Vagina (tissue), 2 donors: ENCODE measurements around the gene RETREG1.

Source experiments
- POLR2A ChIP-seq, 2 donors: fragments of 450-650 bp; IDR thresholded peaks; one replicate each; pipeline ENCODE4 v1.6.1; 2017; ENCODE audit warnings: antibody characterized with exemption in 2 of 2, mild to moderate bottlenecking in 2 of 2, moderate library complexity in 2 of 2
- POLR2AphosphoS5 ChIP-seq, 2 donors: sonication (generic); formaldehyde crosslinking; IDR thresholded peaks; one replicate each; pipeline ENCODE4 v1.9.0; 2017; ENCODE audit warnings: antibody characterized with exemption in 2 of 2, mild to moderate bottlenecking in 2 of 2, low read depth in 1 of 2; ENCODE audit not compliant: insufficient read depth in 1 of 2
- TF ChIP-seq, protein P1 (sequence below), 3 experiments: fragments of 450-650 bp in 2 of 3; fragments of 200-600 bp in 1 of 3; sonication (generic) in 1 of 3; IDR thresholded peaks; one replicate each; pipeline ENCODE4 v1.5.1; 2017 to 2019; ENCODE audit warnings: antibody characterized with exemption in 3 of 3, mild to moderate bottlenecking in 2 of 3, moderate library complexity in 2 of 3

DNA sequence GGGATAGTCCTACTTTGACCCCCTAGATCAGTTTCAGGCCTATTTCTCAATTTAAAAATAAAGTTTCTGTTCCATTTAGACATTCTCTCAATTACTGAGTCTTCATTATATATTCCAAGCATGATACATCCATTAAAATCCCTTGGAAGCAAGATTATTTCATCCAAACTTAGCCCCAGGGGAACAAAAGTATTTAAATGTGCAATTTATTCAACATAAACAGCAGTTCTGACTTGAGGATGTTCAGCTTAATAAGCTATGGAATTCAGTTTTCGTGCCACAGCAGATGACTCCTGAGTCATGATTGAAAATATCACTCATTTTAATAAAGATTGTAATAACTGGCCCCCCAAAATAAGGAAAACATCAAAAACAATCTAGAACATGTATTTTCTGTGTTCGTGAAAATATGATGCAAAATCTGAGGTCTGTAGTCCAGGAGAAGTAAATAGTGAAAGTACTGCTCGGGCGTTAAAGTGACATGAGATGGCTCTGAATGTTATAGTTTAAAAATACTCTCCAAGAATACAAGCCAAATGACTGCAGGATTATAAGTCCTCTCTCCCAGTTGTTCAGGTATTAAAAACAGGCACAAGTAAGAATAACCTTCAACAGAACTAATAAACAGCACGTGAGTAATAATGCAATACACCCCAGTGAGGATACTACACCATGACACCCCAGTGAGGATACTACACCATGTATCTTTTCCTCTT is 67.1 kb downstream of the RETREG1 start:
- TF ChIP-seq, protein P1, sequence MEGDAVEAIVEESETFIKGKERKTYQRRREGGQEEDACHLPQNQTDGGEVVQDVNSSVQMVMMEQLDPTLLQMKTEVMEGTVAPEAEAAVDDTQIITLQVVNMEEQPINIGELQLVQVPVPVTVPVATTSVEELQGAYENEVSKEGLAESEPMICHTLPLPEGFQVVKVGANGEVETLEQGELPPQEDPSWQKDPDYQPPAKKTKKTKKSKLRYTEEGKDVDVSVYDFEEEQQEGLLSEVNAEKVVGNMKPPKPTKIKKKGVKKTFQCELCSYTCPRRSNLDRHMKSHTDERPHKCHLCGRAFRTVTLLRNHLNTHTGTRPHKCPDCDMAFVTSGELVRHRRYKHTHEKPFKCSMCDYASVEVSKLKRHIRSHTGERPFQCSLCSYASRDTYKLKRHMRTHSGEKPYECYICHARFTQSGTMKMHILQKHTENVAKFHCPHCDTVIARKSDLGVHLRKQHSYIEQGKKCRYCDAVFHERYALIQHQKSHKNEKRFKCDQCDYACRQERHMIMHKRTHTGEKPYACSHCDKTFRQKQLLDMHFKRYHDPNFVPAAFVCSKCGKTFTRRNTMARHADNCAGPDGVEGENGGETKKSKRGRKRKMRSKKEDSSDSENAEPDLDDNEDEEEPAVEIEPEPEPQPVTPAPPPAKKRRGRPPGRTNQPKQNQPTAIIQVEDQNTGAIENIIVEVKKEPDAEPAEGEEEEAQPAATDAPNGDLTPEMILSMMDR (IDR thresholded peaks at IDR 0.05) = no peak
- TF ChIP-seq POLR2A (IDR thresholded peaks at IDR 0.05) (no peak), POLR2AphosphoS5 (IDR thresholded peaks at IDR 0.05; ENCODE audit: insufficient read depth in 1 of 2, low read depth in 1 of 2) (no peak)
